ENCODE data around the gene RHCE.
"Not testable (repeated sequence)": the region's sequence is repeated elsewhere in the genome, so short reads cannot be mapped to it uniquely, and the experiment has no call there.

Gene RHCE

DNA sequence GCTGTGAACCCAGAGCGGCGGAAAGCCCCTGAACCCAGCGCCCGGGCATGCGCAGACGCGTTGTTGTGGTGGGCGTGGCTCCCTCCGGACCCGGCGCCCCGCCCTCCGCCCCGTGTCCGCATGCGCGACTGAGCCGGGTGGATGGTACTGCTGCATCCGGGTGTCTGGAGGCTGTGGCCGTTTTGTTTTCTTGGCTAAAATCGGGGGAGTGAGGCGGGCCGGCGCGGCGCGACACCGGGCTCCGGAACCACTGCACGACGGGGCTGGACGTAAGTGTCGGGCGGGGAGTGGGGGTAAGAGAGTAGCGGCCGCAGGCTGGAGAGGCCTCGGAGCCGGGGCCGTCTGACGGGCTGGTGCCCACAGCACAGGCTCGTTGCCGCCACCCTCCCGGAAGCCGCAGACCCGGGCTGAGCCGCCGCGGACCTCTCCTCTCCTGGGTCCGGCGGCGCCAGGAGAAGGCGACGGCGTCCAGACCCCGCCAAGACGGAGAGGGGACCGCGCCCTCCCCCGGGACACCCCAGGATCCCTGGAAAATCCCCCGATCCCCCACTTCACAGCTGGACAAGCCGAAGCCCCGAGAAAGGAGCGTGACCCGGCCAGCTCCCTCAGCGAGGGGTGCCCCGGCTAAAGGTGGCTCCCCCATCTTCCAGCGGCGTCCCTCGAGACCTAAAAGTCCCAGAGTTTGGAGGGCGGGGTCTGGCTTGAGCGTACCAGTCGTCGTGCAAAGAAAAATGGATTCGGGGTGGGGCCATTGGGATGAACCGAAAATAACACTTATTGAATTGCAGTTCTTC lies 82.2 kb downstream of the RHCE start, which contains the start of gene TMEM50A:
TMEM50A (plus strand) TSS at position 147 of the 794 bp plus-strand sequence. CDS start 2,153 bp downstream, outside the sequence.
- Histone ChIP-seq H3K4me1 (ENCODE audit: insufficient read depth, insufficient read length) (no peaks in the 10 kb centered on the region), H3K36me3 (ENCODE audit: insufficient read depth, insufficient read length, low read length) (peaks cover 26% of the 10 kb centered on the region), H3K9ac (ENCODE audit: insufficient read length, low read depth) (peak within 1 kb of the TSS; percentile 98), H3K9me3 (ENCODE audit: insufficient read depth, low read length) (no peaks in the 10 kb centered on the region), H3K4me3 (ENCODE audit: insufficient read length, low read depth) (peak within 1 kb of the TSS; percentile 91), H3K27me3 (ENCODE audit: insufficient read depth, insufficient read length) (no peaks in the 10 kb centered on the region)
- DNase-seq (ENCODE audit: low read depth, low spot score) = peak; percentile 86
- TF ChIP-seq YY1 (IDR thresholded peaks at IDR 0.05; ENCODE audit: insufficient read depth, insufficient read length) = no peak
- TF ChIP-seq SUZ12 (IDR thresholded peaks at IDR 0.05; ENCODE audit: extremely low read depth, insufficient read depth, insufficient read length) = no peak
- no peak for TF ChIP-seq ZNF274 (IDR thresholded peaks at IDR 0.05; ENCODE audit: low read depth, low read length)

DNA sequence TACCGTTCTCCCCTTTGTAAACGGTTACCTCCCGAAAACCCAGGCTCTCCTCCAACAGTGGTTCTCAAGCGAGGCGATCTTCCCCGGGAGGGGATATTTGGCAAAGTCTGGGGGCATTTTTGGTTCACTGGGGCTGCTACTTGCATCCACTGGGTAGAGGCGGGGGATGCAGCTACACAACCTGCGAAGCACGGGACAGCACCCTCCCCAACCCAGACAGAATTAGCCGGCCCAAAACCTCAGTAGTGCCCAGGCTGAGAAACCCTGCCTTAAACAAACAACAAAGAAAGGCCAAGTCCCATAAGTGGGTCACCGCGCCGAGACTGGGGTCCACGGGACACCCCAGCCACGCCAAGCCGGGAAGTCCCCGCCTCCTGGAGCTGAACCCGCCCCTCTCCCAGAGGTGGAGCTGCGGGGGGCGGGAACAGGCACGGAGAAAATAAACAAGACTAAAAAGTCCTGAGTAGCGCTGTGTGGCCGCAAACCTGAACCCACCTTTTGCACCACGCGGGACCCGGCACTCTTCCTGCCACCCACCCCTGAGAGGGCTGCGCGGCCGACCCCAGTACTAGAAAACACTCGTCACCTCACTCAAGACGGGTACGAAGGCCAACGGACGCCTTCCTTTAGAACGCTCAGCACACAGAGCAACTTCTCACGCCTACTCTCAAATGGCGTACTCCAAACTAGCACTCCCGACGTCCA lies 83.0 kb downstream of the RHCE start:
- DNase-seq (ENCODE audit: low read depth, low spot score); H3K4me1 ChIP-seq (ENCODE audit: insufficient read depth, insufficient read length); H3K9me3 ChIP-seq (ENCODE audit: insufficient read depth, low read length); H3K27me3 ChIP-seq (ENCODE audit: insufficient read depth, insufficient read length): not testable (repeated sequence)
- Histone ChIP-seq H3K4me3 (ENCODE audit: insufficient read length, low read depth) (peak overlapping the region; percentile 55), H3K9ac (ENCODE audit: insufficient read length, low read depth) (peak overlapping the region; percentile 76), H3K36me3 (ENCODE audit: insufficient read depth, insufficient read length, low read length) (peaks cover 22% of the 10 kb centered on the region)

DNA sequence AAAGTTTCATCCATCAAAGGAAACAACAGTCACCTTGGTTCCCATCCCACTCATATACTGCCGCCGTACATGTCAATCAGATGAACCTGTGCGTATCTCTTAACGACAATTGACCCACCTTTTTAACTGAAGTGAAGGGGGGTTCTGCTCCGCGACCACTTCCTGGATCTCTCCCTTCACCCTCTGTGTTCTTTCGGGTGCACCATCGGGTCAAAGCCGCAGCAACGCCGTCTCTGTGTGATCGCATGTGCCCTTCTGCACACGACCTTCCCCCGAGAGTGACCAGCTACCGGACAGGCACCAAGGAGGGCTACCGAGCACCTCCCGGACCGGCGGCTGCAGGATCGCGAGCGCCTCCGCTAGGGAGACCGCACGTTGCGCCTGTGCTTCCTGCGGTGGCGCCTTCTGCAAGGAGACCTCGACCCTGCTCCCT lies 83.7 kb downstream of the RHCE start:
- Histone ChIP-seq H3K36me3 (ENCODE audit: insufficient read depth, insufficient read length, low read length) (peaks cover 16% of the 10 kb centered on the region), H3K4me3 (ENCODE audit: insufficient read length, low read depth) (peak overlapping the region; percentile 53), H3K9ac (ENCODE audit: insufficient read length, low read depth) (peak overlapping the region; percentile 74)
- H3K27me3 ChIP-seq (ENCODE audit: insufficient read depth, insufficient read length); H3K4me1 ChIP-seq (ENCODE audit: insufficient read depth, insufficient read length); DNase-seq (ENCODE audit: low read depth, low spot score); H3K9me3 ChIP-seq (ENCODE audit: insufficient read depth, low read length): not testable (repeated sequence)

DNA sequence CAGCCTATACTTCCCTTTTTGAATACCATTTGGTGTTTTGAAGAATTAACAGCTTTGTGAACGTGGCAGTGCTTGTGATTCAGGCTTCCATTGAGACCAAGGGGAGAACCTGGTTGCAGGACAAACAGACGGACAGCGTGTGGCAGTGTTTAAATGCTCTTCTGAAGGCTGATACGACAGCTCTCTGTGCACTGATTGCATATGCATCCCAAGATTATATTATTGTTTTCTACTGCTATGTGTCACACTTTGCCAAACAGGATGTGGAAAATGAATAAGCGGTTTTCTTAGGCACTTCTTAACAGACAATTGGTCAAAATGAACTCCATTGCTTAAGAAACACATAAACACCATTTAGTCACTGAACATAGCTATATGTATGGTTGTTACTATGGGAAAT lies 90.7 kb downstream of the RHCE start:
- not testable (repeated sequence) for H3K36me3 ChIP-seq (ENCODE audit: insufficient read depth, insufficient read length, low read length); H3K4me1 ChIP-seq (ENCODE audit: insufficient read depth, insufficient read length); H3K9me3 ChIP-seq (ENCODE audit: insufficient read depth, low read length); H3K9ac ChIP-seq (ENCODE audit: insufficient read length, low read depth); H3K4me3 ChIP-seq (ENCODE audit: insufficient read length, low read depth); DNase-seq (ENCODE audit: low read depth, low spot score); H3K27me3 ChIP-seq (ENCODE audit: insufficient read depth, insufficient read length)

- H3K9me3 ChIP-seq (ENCODE audit: insufficient read depth, low read length); H3K27me3 ChIP-seq (ENCODE audit: insufficient read depth, insufficient read length); H3K4me3 ChIP-seq (ENCODE audit: insufficient read length, low read depth); H3K36me3 ChIP-seq (ENCODE audit: insufficient read depth, insufficient read length, low read length); H3K4me1 ChIP-seq (ENCODE audit: insufficient read depth, insufficient read length); H3K9ac ChIP-seq (ENCODE audit: insufficient read length, low read depth); DNase-seq (ENCODE audit: low read depth, low spot score): not testable (repeated sequence)
These were observed 91.3 kb downstream of the RHCE start for GRCh38 chr1:25329336-25329735.

DNA sequence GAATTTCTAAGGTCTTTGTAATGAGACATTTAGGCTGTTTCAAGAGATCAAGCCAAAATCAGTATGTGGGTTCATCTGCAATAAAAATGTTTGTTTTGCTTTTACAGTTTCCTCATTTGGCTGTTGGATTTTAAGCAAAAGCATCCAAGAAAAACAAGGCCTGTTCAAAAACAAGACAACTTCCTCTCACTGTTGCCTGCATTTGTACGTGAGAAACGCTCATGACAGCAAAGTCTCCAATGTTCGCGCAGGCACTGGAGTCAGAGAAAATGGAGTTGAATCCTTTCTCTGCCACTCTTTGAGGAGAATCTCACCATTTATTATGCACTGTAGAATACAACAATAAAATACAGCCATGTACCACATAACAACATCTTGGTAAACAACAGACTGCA lies 91.8 kb downstream of the RHCE start:
- H3K36me3 ChIP-seq (ENCODE audit: insufficient read depth, insufficient read length, low read length); DNase-seq (ENCODE audit: low read depth, low spot score); H3K4me1 ChIP-seq (ENCODE audit: insufficient read depth, insufficient read length); H3K27me3 ChIP-seq (ENCODE audit: insufficient read depth, insufficient read length); H3K9me3 ChIP-seq (ENCODE audit: insufficient read depth, low read length); H3K4me3 ChIP-seq (ENCODE audit: insufficient read length, low read depth); H3K9ac ChIP-seq (ENCODE audit: insufficient read length, low read depth): not testable (repeated sequence)

GRCh38 chr1:25327864-25328790 lies 92.5 kb downstream of the RHCE start:
- not testable (repeated sequence) for H3K9me3 ChIP-seq (ENCODE audit: insufficient read depth, low read length); H3K27me3 ChIP-seq (ENCODE audit: insufficient read depth, insufficient read length); H3K36me3 ChIP-seq (ENCODE audit: insufficient read depth, insufficient read length, low read length); H3K4me1 ChIP-seq (ENCODE audit: insufficient read depth, insufficient read length); DNase-seq (ENCODE audit: low read depth, low spot score); H3K4me3 ChIP-seq (ENCODE audit: insufficient read length, low read depth); H3K9ac ChIP-seq (ENCODE audit: insufficient read length, low read depth)

DNA sequence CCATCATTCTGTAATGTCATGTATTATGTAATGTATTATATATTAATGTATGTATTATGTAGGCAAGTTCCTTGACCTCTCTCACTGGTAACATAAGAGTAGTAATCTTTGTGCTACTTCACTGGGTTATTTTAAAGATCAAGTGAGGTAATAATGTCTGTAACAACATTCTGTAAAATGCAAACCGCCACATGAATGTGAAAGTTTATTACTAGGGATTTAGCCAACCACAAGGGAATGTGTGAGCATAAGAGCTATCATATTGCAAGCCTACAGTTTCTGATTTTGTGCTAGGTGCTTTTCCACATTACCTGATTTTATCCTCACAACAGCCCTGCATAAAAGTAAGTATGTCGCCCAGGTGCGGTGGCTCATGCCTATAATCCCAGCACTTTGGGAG lies 96.2 kb downstream of the RHCE start:
- H3K9me3 ChIP-seq (ENCODE audit: insufficient read depth, low read length); H3K27me3 ChIP-seq (ENCODE audit: insufficient read depth, insufficient read length); H3K4me3 ChIP-seq (ENCODE audit: insufficient read length, low read depth): not testable (repeated sequence)

GRCh38 chr1:25322127-25322526 lies 98.5 kb downstream of the RHCE start:
- not testable (repeated sequence) for H3K4me1 ChIP-seq (ENCODE audit: insufficient read depth, insufficient read length); H3K4me3 ChIP-seq (ENCODE audit: insufficient read length, low read depth); H3K27me3 ChIP-seq (ENCODE audit: insufficient read depth, insufficient read length); DNase-seq (ENCODE audit: low read depth, low spot score); H3K9ac ChIP-seq (ENCODE audit: insufficient read length, low read depth); H3K36me3 ChIP-seq (ENCODE audit: insufficient read depth, insufficient read length, low read length); H3K9me3 ChIP-seq (ENCODE audit: insufficient read depth, low read length)

More for the DNA sequence above, 96.2 kb downstream of the RHCE start:
- DNase-seq (ENCODE audit: low read depth, low spot score); H3K36me3 ChIP-seq (ENCODE audit: insufficient read depth, insufficient read length, low read length); H3K4me1 ChIP-seq (ENCODE audit: insufficient read depth, insufficient read length); H3K9ac ChIP-seq (ENCODE audit: insufficient read length, low read depth): not testable (repeated sequence)

GRCh38 chr1:25320314-25320938 lies 100.2 kb downstream of the RHCE start:
- H3K4me1 ChIP-seq (ENCODE audit: insufficient read depth, insufficient read length); DNase-seq (ENCODE audit: low read depth, low spot score); H3K4me3 ChIP-seq (ENCODE audit: insufficient read length, low read depth); H3K36me3 ChIP-seq (ENCODE audit: insufficient read depth, insufficient read length, low read length); H3K9ac ChIP-seq (ENCODE audit: insufficient read length, low read depth); H3K27me3 ChIP-seq (ENCODE audit: insufficient read depth, insufficient read length); H3K9me3 ChIP-seq (ENCODE audit: insufficient read depth, low read length): not testable (repeated sequence)
